Kidney (tissue), 14 donors: ENCODE measurements around the gene SDK1. TPM values are rescaled to one million over a fixed set of nuclear protein-coding genes. Genes with fewer than 3 reads are reported as not detected.

ENCODE experiments used
- DNase-seq, 5 donors: peaks; one replicate each; pipeline ENCODE4 v3.0.0-alpha.2; 2013 to 2020
- FAIRE-seq: peaks from 2 replicates; lab custom pipeline; 2012; peaks lifted over from hg19 to GRCh38; lab: Jason Lieb, UNC
- H3K27ac ChIP-seq, 2 donors: one replicate each; pipeline ENCODE4 v1.7.0; 2013; ENCODE audit warnings: low read depth in 2 of 2, low read length in 2 of 2, inconsistent platforms in 1 of 2
- H3K27me3 ChIP-seq: one replicate; pipeline ENCODE4 v1.7.1; 2013; ENCODE audit warnings: low read length, inconsistent platforms; ENCODE audit not compliant: control insufficient read depth, insufficient read depth
- H3K36me3 ChIP-seq, 3 donors: one replicate each; pipeline versions ENCODE4 v1.7.0 to v1.7.1; 2013; ENCODE audit warnings: low read length in 3 of 3, control low read depth in 1 of 3, inconsistent platforms in 1 of 3; ENCODE audit not compliant: insufficient read depth in 3 of 3, control insufficient read depth in 2 of 3
- H3K4me1 ChIP-seq, 3 donors: one replicate each; pipeline versions ENCODE4 v1.7.0 to v1.7.1; 2013; ENCODE audit warnings: low read length in 3 of 3, inconsistent platforms in 1 of 3, low read depth in 1 of 3; ENCODE audit not compliant: control insufficient read depth in 2 of 3, insufficient read depth in 2 of 3
- H3K4me3 ChIP-seq, 3 donors: one replicate each; pipeline versions ENCODE4 v1.7.0 to v1.8.1; 2013; ENCODE audit warnings: low read length in 3 of 3, control low read depth in 1 of 3, inconsistent platforms in 1 of 3
- H3K9ac ChIP-seq, 3 donors: one replicate each; pipeline versions ENCODE4 v1.7.0 to v1.7.1; 2013; ENCODE audit warnings: low read length in 3 of 3, control low read depth in 1 of 3, inconsistent platforms in 1 of 3
- H3K9me3 ChIP-seq, 3 donors: one replicate each; pipeline versions ENCODE4 v1.7.0 to v1.7.1; 2013; ENCODE audit warnings: low read length in 3 of 3, control low read depth in 1 of 3, inconsistent platforms in 1 of 3; ENCODE audit not compliant: control insufficient read depth in 2 of 3, insufficient read depth in 1 of 3
- CTCF ChIP-seq: IDR thresholded peaks from 3 replicates; pipeline ENCODE4 v1.5.1; 2012; ENCODE audit warnings: mild to moderate bottlenecking, moderate library complexity, borderline replicate concordance; ENCODE audit not compliant: insufficient read depth; ENCODE audit errors: extremely low read depth
- intact Hi-C: fragments of 100-400 bp; cut with DNase I; formaldehyde crosslinking; loops from one replicate; pipeline ENCODE4 v1.11.1; 2022
- polyA plus RNA-seq: library from polyadenylated mRNA; stranded (reverse); fragments of 350-450 nt; fragmentation: Illumina TruSeq; extraction: RNeasy Lipid Tissue Mini Kit (QIAGEN cat#74804); gene quantifications from one replicate; pipeline ENCODE4 v1.2.3, GENCODE V29; 2014; ENCODE audit warnings: low read depth, low replicate concordance; ENCODE audit not compliant: insufficient read depth
- total RNA-seq: library from RNA; stranded (reverse); fragmentation: NEBNext Ultra II Directional; extraction: Animal tissue kit (Norgen Biotek cat#: 25700); gene quantifications from one replicate; pipeline ENCODE4 v1.2.1, GENCODE V29; 2021
- donor health status: control.
- donor health status: control.
- donor health status: control.
- donor health status: control.
- donor health status: control.
- donor health status: DM: yes; HTN: yes; CAD: no.
- donor health status: Normal renal cell carcinoma (clear cell type).

Gene SDK1
- total and polyA plus RNA-seq, 2 donors from 2014 or later: 2.0 to 38.3 TPM

DNA sequence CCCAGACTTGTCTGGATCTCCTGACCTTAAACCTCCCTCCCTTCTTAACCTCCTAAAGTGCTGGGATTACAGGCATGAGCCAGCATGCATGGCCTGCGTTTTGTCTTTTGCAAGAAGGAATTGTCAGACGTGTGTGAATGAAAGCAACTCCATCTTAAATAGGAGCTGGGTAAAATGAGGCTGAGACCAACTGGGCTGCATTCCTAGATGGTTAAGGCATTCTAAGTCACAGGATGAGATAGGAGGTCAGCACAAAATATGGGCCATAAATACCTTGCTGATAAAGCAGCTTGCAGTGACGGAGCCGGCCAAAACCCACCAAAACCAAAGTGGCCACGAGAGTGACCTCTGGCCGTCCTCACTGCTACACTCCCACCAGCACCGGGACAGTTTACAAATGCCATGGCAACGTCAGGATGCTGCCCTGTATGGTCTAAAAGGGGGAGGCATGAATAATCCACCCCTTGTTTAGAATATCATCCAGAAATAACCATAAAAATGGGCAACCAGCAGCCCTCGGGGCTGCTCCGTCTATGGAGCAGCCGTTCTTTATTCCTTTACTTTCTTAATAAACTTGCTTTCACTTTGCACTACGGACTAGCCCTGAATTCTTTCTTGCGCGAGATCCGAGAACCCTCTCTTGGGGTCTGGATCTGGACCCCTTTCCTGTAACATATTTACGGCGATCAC, 41.2 kb upstream of the SDK1 start:
- intact Hi-C loops: no loop called here
- no peaks in the 10 kb centered on the region for H3K4me1 ChIP-seq
- H3K9ac ChIP-seq: peak overlapping the region in 2 of 3 donors; percentile 32 to 49
- no peaks in the 10 kb centered on the region for H3K9me3 ChIP-seq
- TF ChIP-seq CTCF: no peak
- DNase-seq (no peak), FAIRE-seq (no peak)
- no peak overlapping the region for H3K27ac ChIP-seq
- no peaks in the 10 kb centered on the region for H3K27me3 ChIP-seq
- peak overlapping the region; percentile 59 to 80 (median 66) for H3K4me3 ChIP-seq
- no peaks in the 10 kb centered on the region for H3K36me3 ChIP-seq

DNA sequence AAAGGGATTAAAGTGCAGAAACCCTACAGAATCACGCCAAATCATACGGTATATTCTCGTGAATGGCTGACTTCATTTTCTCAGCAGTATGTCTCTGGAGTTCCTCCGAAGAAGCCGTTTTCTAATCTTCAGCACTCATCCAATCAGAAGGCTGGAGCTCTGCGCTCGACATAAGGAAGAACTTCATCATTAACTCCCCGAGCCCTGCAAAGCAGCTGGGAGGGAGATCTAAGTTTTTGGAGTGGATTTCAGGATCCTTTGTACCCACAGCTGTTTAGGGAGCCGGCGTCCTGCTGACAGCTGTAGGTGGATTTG, 40.7 kb upstream of the SDK1 start:
- H3K27me3 ChIP-seq: no peaks in the 10 kb centered on the region
- DNase-seq (peak in 2 of 5 donors; percentile 26 to 46), FAIRE-seq (no peak)
- no peak overlapping the region for H3K27ac ChIP-seq
- no peaks in the 10 kb centered on the region for H3K4me1 ChIP-seq
- H3K4me3 ChIP-seq: peak overlapping the region; percentile 59 to 80 (median 66)
- no peaks in the 10 kb centered on the region for H3K9me3 ChIP-seq
- no peak for TF ChIP-seq CTCF
- no peaks in the 10 kb centered on the region for H3K36me3 ChIP-seq
- H3K9ac ChIP-seq: peak overlapping the region in 2 of 3 donors; percentile 32 to 49
- intact Hi-C loops: no loop called here

GRCh38 chr7:3264693-3265339, 36.2 kb upstream of the SDK1 start:
- no peaks in the 10 kb centered on the region for H3K4me1 ChIP-seq
- no peak for TF ChIP-seq CTCF
- H3K36me3 ChIP-seq: no peaks in the 10 kb centered on the region
- no peak overlapping the region for H3K27ac ChIP-seq
- no peak overlapping the region for H3K9ac ChIP-seq
- DNase-seq: no peak
- FAIRE-seq: no peak
- intact Hi-C loops: no loop called here
- no peaks in the 10 kb centered on the region for H3K27me3 ChIP-seq
- H3K9me3 ChIP-seq: no peaks in the 10 kb centered on the region
- no peak overlapping the region for H3K4me3 ChIP-seq
